Body of pancreas (tissue), 4 donors: Measurements from ENCODE around the gene NEXMIF. TPM values are rescaled to one million over a fixed set of nuclear protein-coding genes. Genes with fewer than 3 reads are reported as not detected.
"Not testable (repeated sequence)": the region's sequence is repeated elsewhere in the genome, so short reads cannot be mapped to it uniquely, and the experiment has no call there.

Experiments
- ATAC-seq: fragments of 150-250 bp; one replicate; pipeline ENCODE4 v1.9.1; 2016
- DNase-seq, 4 donors: peaks; one replicate each; pipeline ENCODE4 v3.0.0-alpha.2; 2019
- H3K27ac ChIP-seq, 4 donors: fragments of 200-600 bp; sonication (generic); 1 replicate in 3 of 4; 2 replicates in 1 of 4; pipeline versions ENCODE4 v1.5.1 to v1.6.1; 2016 to 2019; ENCODE audit warnings: mild to moderate bottlenecking in 1 of 4, mixed read lengths in 1 of 4, moderate library complexity in 1 of 4
- H3K27me3 ChIP-seq, 2 donors: fragments of 200-600 bp; sonication (generic); one replicate each; pipeline ENCODE4 v1.6.0; 2016; ENCODE audit warnings: mild to moderate bottlenecking in 1 of 2
- H3K36me3 ChIP-seq, 2 donors: fragments of 200-600 bp; sonication (generic); replicated peaks in 1 of 2; 2 replicates each; pipeline ENCODE4 v1.5.1; 2016; ENCODE audit warnings: low read depth in 2 of 2; ENCODE audit not compliant: insufficient read depth in 1 of 2
- H3K4me1 ChIP-seq: fragments of 200-600 bp; sonication (generic); one replicate; pipeline ENCODE4 v1.6.0; 2016
- H3K4me3 ChIP-seq, 2 donors: fragments of 200-600 bp; sonication (generic); 1 replicate in 1 of 2; 2 replicates in 1 of 2; pipeline ENCODE4 v1.5.1; 2016 to 2019
- H3K9me3 ChIP-seq, 3 donors: fragments of 200-600 bp; sonication (generic); 1 replicate in 2 of 3; 2 replicates in 1 of 3; pipeline ENCODE4 v1.5.1; 2016
- CTCF ChIP-seq, 7 experiments: fragments of 450-650 bp in 4 of 7; fragments of 200-600 bp in 3 of 7; sonication (generic) in 3 of 7; IDR thresholded peaks; one replicate each; pipeline ENCODE4 v1.5.1; 2016 to 2019; ENCODE audit warnings: antibody characterized with exemption in 7 of 7
- POLR2A ChIP-seq, 3 donors: fragments of 450-650 bp; IDR thresholded peaks; one replicate each; pipeline ENCODE4 v1.6.1; 2016; ENCODE audit warnings: antibody characterized with exemption in 3 of 3, mild to moderate bottlenecking in 2 of 3
- WGBS, 2 donors: methylation state at CpG; one replicate each; pipeline ENCODE4 v1.1.5; 2017; 5-methylcytosine and 5-hydroxymethylcytosine counted together
- intact Hi-C: fragments of 100-400 bp; cut with DNase I; formaldehyde crosslinking; loops from one replicate; pipeline ENCODE4 v1.15.1; 2023
- total RNA-seq, 2 donors: library from RNA; depleted of rRNA; stranded (reverse); fragments of >200 nt; gene quantifications; one replicate each; pipeline ENCODE4 v1.1.0, GENCODE V29; 2016

NEXMIF gene
- total RNA-seq, 2 donors from 2014 or later: 2.3 to 2.9 TPM

- WGBS, 2 donors: 88 to 93% methylated on average over 2 to 3 of the region's 3 CpGs
- TF ChIP-seq POLR2A (IDR thresholded peaks at IDR 0.05): no peak
- no peak for TF ChIP-seq CTCF (IDR thresholded peaks at IDR 0.05)
- H3K27me3 ChIP-seq: no peaks in the 10 kb centered on the region
- intact Hi-C loops: no loop called here
- no peaks in the 10 kb centered on the region for H3K4me1 ChIP-seq
- H3K27ac ChIP-seq: no peak overlapping the region
- no peaks in the 10 kb centered on the region for H3K36me3 ChIP-seq
- ATAC-seq (no peak), DNase-seq (no peak)
- H3K9me3 ChIP-seq: no peaks in the 10 kb centered on the region
- H3K4me3 ChIP-seq: no peak overlapping the region
Observed at GRCh38 chrX:74906417-74906816, 18.8 kb downstream of the NEXMIF start.

GRCh38 chrX:74902806-74903205 lies 22.4 kb downstream of the NEXMIF start:
- no peaks in the 10 kb centered on the region for H3K4me1 ChIP-seq
- DNase-seq (no peak), ATAC-seq (no peak)
- H3K36me3 ChIP-seq: no peaks in the 10 kb centered on the region
- TF ChIP-seq POLR2A (IDR thresholded peaks at IDR 0.05) (no peak), CTCF (IDR thresholded peaks at IDR 0.05) (no peak)
- no peak overlapping the region for H3K27ac ChIP-seq
- H3K27me3 ChIP-seq: no peaks in the 10 kb centered on the region
- H3K4me3 ChIP-seq: no peak overlapping the region
- H3K9me3 ChIP-seq: no peaks in the 10 kb centered on the region
- 8 to 17% methylated on average over 2 of the region's 2 CpGs for WGBS, 2 donors
- intact Hi-C loops: no loop called here

- no peaks in the 10 kb centered on the region for H3K36me3 ChIP-seq
- no peaks in the 10 kb centered on the region for H3K4me1 ChIP-seq
- ATAC-seq (no peak), DNase-seq (no peak)
- no peaks in the 10 kb centered on the region for H3K9me3 ChIP-seq
- 88 to 90% methylated on average over 3 of the region's 3 CpGs for WGBS, 2 donors
- H3K27ac ChIP-seq: no peak overlapping the region
- H3K4me3 ChIP-seq: no peak overlapping the region
- no peak for TF ChIP-seq CTCF (IDR thresholded peaks at IDR 0.05)
- TF ChIP-seq POLR2A (IDR thresholded peaks at IDR 0.05): no peak
- intact Hi-C loops: no loop called here
- no peaks in the 10 kb centered on the region for H3K27me3 ChIP-seq
Observed at GRCh38 chrX:74892561-74892960, 32.7 kb downstream of the NEXMIF start.

GRCh38 chrX:74890676-74891430 lies 34.4 kb downstream of the NEXMIF start:
- Histone ChIP-seq H3K27me3 (no peaks in the 10 kb centered on the region), H3K9me3 (no peaks in the 10 kb centered on the region), H3K36me3 (no peaks in the 10 kb centered on the region), H3K27ac (no peak overlapping the region), H3K4me1 (no peaks in the 10 kb centered on the region), H3K4me3 (no peak overlapping the region)
- ATAC-seq (no peak), DNase-seq (no peak)
- intact Hi-C loops: no loop called here
- 64 to 79% methylated on average over 3 to 4 of the region's 4 CpGs for WGBS, 2 donors
- TF ChIP-seq POLR2A (IDR thresholded peaks at IDR 0.05): no peak
- TF ChIP-seq CTCF (IDR thresholded peaks at IDR 0.05): no peak

GRCh38 chrX:74882383-74882782 lies 42.9 kb downstream of the NEXMIF start:
- WGBS, 2 donors: 80% methylated on average over 1 of the region's 9 CpGs; no CpG with 5 or more reads in 1 of the 2 donors
- H3K27me3 ChIP-seq, ATAC-seq, H3K4me3 ChIP-seq, intact Hi-C loops, H3K4me1 ChIP-seq, H3K36me3 ChIP-seq, H3K27ac ChIP-seq, H3K9me3 ChIP-seq, DNase-seq: not testable (repeated sequence)
